Neutrophil (primary cell): ENCODE results near the gene MMP14.

Experiments used
- H3K27ac ChIP-seq: fragments of 200-600 bp; sonication (generic); 2 replicates; pipeline ENCODE4 v1.5.1; 2016; ENCODE audit warnings: mild to moderate bottlenecking, moderate library complexity
- H3K27me3 ChIP-seq: fragments of 200-600 bp; sonication (generic); 2 replicates; pipeline ENCODE4 v1.6.0; 2016; ENCODE audit warnings: mild to moderate bottlenecking
- H3K36me3 ChIP-seq: fragments of 200-600 bp; sonication (generic); 2 replicates; pipeline ENCODE4 v1.5.1; 2017
- H3K4me1 ChIP-seq, 2 experiments: fragments of 200-600 bp in 1 of 2; sonication (generic) in 1 of 2; 1 replicate in 1 of 2; 2 replicates in 1 of 2; pipeline versions ENCODE4 v1.5.1 to v1.6.1; 2013 to 2016; ENCODE audit warnings: low read depth in 1 of 2, low read length in 1 of 2, mild to moderate bottlenecking in 1 of 2, moderate library complexity in 1 of 2; ENCODE audit not compliant: control insufficient read depth in 1 of 2, insufficient read depth in 1 of 2
- H3K4me3 ChIP-seq, 2 experiments: fragments of 200-600 bp in 1 of 2; sonication (generic) in 1 of 2; 1 replicate in 1 of 2; 2 replicates in 1 of 2; pipeline ENCODE4 v1.5.1; 2013 to 2016; ENCODE audit warnings: low read depth in 1 of 2, low read length in 1 of 2, mild to moderate bottlenecking in 1 of 2, moderate library complexity in 1 of 2
- H3K9me3 ChIP-seq: fragments of 200-600 bp; sonication (generic); 2 replicates; pipeline ENCODE4 v1.5.1; 2016
- CTCF ChIP-seq: fragments of 200-600 bp; sonication (generic); IDR thresholded peaks from 2 replicates; pipeline ENCODE4 v1.5.1; 2016; ENCODE audit warnings: antibody characterized with exemption

Gene MMP14

GRCh38 chr14:22835505-22835904 is 880 bp upstream of the MMP14 start:
- Histone ChIP-seq H3K27ac (no peak overlapping the region), H3K9me3 (no peaks in the 10 kb centered on the region), H3K4me1 (peaks cover 15 to 18% of the 10 kb centered on the region in 2 experiments), H3K36me3 (peaks cover 18% of the 10 kb centered on the region), H3K27me3 (peaks cover 44% of the 10 kb centered on the region), H3K4me3 (no peak overlapping the region)
- TF ChIP-seq CTCF: no peak

- no peak for TF ChIP-seq CTCF
- peaks cover 15% of the 10 kb centered on the region in 2 experiments for H3K4me1 ChIP-seq
Measured at GRCh38 chr14:22837114-22837749, 847 bp downstream of the MMP14 start.

GRCh38 chr14:22837750-22838538 is 1.6 kb downstream of the MMP14 start:
- Histone ChIP-seq H3K36me3 (peaks cover 18% of the 10 kb centered on the region), H3K4me3 (no peak overlapping the region), H3K27ac (no peak overlapping the region), H3K4me1 (peaks cover 15% of the 10 kb centered on the region in 2 experiments), H3K9me3 (no peaks in the 10 kb centered on the region), H3K27me3 (peaks cover 44% of the 10 kb centered on the region)
- TF ChIP-seq CTCF: no peak

More at GRCh38 chr14:22837114-22837749, 847 bp downstream of the MMP14 start:
- Histone ChIP-seq H3K4me3 (peak overlapping the region; percentile 52 to 56), H3K27me3 (peaks cover 44% of the 10 kb centered on the region), H3K27ac (no peak overlapping the region), H3K36me3 (peaks cover 18% of the 10 kb centered on the region), H3K9me3 (no peaks in the 10 kb centered on the region)

GRCh38 chr14:22838631-22839041 is 2.3 kb downstream of the MMP14 start:
- Histone ChIP-seq H3K36me3 (peaks cover 12% of the 10 kb centered on the region), H3K4me1 (peaks cover 15% of the 10 kb centered on the region in 2 experiments), H3K9me3 (no peaks in the 10 kb centered on the region), H3K4me3 (no peak overlapping the region), H3K27ac (no peak overlapping the region), H3K27me3 (peaks cover 44% of the 10 kb centered on the region)
- TF ChIP-seq CTCF: no peak

GRCh38 chr14:22839159-22839779 is 2.9 kb downstream of the MMP14 start:
- TF ChIP-seq CTCF: no peak
- H3K27me3 ChIP-seq: peaks cover 44% of the 10 kb centered on the region
- H3K4me1 ChIP-seq: peaks cover 15% of the 10 kb centered on the region in 2 experiments
- peaks cover 6% of the 10 kb centered on the region for H3K36me3 ChIP-seq
- no peaks in the 10 kb centered on the region for H3K9me3 ChIP-seq
- no peak overlapping the region for H3K27ac ChIP-seq
- H3K4me3 ChIP-seq: no peak overlapping the region
